GM15510 (cell line): ENCODE results near the gene IER5.

Experiments
- POLR2A ChIP-seq: IDR thresholded peaks from 3 replicates; pipeline ENCODE4 v1.6.1; 2011; ENCODE audit warnings: borderline replicate concordance; ENCODE audit not compliant: insufficient read length; ENCODE audit errors: extremely low read depth

The IER5 gene

GRCh38 chr1:181114574-181115367 is 26.3 kb downstream of the IER5 start:
- no peak for TF ChIP-seq POLR2A

GRCh38 chr1:181115368-181115684 is 26.8 kb downstream of the IER5 start:
- TF ChIP-seq POLR2A, result no peak

GRCh38 chr1:181116819-181117390 is 28.4 kb downstream of the IER5 start:
- no peak for TF ChIP-seq POLR2A

- TF ChIP-seq POLR2A, result no peak
Measured at GRCh38 chr1:181117648-181118449, 29.3 kb downstream of the IER5 start.

- TF ChIP-seq POLR2A, result no peak
Measured at GRCh38 chr1:181119093-181119989, 30.8 kb downstream of the IER5 start.

- no peak for TF ChIP-seq POLR2A
Measured at GRCh38 chr1:181120924-181121323, 32.4 kb downstream of the IER5 start.

- no peak for TF ChIP-seq POLR2A
Measured at GRCh38 chr1:181121498-181121897, 33.0 kb downstream of the IER5 start.

GRCh38 chr1:181122222-181122621 is 33.7 kb downstream of the IER5 start:
- TF ChIP-seq POLR2A, result no peak

- TF ChIP-seq POLR2A, result no peak
Measured at GRCh38 chr1:181123173-181123572, 34.7 kb downstream of the IER5 start.

- TF ChIP-seq POLR2A, result no peak
Measured at GRCh38 chr1:181124291-181124751, 35.8 kb downstream of the IER5 start.

- TF ChIP-seq POLR2A, result no peak
Measured at GRCh38 chr1:181126289-181126688, 37.8 kb downstream of the IER5 start.

- no peak for TF ChIP-seq POLR2A
Measured at GRCh38 chr1:181126871-181127587, 38.5 kb downstream of the IER5 start.

- TF ChIP-seq POLR2A, result no peak
Measured at GRCh38 chr1:181127898-181128453, 39.5 kb downstream of the IER5 start.
